Esophagus squamous epithelium (tissue), 4 donors: ENCODE measurements around the gene CELF2.

Experiments used
- POLR2A ChIP-seq, 4 donors: fragments of 450-650 bp; IDR thresholded peaks; one replicate each; pipeline ENCODE4 v1.6.1; 2017; ENCODE audit warnings: antibody characterized with exemption in 4 of 4, mild to moderate bottlenecking in 4 of 4, moderate library complexity in 3 of 4
- TF ChIP-seq, protein P1 (sequence below), 6 experiments: fragments of 450-650 bp in 4 of 6; fragments of 200-600 bp in 2 of 6; sonication (generic) in 2 of 6; IDR thresholded peaks; one replicate each; pipeline ENCODE4 v1.5.1; 2016 to 2019; ENCODE audit warnings: antibody characterized with exemption in 6 of 6, mild to moderate bottlenecking in 4 of 6, moderate library complexity in 4 of 6

DNA sequence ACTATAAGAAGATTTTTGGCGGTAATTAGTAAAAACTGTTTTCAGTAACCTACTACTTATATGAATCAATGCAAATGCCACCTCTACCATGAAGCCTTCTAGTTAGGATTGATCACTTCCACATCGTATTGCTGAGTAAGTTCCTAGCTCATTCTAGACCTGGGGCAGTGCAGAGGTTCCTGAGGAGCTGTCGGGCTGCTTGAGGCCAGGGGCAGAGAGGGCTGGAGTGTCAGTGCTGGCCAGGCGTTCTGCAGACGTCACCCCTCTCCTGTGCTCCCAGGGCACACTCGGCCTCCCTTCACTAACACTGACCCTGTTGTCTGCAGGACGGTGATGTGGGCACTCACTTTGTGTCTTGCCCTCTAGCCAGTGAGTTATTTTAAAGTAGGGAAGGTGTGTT, 275.7 kb downstream of the CELF2 start:
- TF ChIP-seq, protein P1, sequence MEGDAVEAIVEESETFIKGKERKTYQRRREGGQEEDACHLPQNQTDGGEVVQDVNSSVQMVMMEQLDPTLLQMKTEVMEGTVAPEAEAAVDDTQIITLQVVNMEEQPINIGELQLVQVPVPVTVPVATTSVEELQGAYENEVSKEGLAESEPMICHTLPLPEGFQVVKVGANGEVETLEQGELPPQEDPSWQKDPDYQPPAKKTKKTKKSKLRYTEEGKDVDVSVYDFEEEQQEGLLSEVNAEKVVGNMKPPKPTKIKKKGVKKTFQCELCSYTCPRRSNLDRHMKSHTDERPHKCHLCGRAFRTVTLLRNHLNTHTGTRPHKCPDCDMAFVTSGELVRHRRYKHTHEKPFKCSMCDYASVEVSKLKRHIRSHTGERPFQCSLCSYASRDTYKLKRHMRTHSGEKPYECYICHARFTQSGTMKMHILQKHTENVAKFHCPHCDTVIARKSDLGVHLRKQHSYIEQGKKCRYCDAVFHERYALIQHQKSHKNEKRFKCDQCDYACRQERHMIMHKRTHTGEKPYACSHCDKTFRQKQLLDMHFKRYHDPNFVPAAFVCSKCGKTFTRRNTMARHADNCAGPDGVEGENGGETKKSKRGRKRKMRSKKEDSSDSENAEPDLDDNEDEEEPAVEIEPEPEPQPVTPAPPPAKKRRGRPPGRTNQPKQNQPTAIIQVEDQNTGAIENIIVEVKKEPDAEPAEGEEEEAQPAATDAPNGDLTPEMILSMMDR (IDR thresholded peaks at IDR 0.05): no peak
- TF ChIP-seq POLR2A (IDR thresholded peaks at IDR 0.05): no peak
